ENCODE data around the gene CERS6.
"Not testable (repeated sequence)": the region's sequence is repeated elsewhere in the genome, so short reads cannot be mapped to it uniquely, and the experiment has no call there.

Gene CERS6

DNA sequence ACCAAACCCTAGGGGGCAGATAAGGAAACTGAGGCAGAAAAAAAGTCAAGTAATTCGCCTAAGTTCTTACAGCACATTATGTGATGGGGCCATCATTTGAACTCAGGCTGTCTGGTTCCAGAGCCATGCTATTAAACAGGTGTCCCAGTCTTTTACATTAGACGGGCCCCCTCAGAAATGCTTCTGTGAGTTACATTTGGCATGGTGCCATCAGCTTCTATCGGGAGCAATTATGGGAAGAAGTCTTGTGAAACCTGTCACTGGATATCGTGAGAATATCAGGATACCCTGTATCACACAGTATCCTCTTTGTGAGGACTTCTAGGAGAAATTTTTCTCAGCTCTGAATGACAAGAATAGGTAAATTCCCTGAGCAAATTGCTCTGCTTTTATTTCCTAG, 202.6 kb downstream of the CERS6 start:
- TF ChIP-seq, protein P1, sequence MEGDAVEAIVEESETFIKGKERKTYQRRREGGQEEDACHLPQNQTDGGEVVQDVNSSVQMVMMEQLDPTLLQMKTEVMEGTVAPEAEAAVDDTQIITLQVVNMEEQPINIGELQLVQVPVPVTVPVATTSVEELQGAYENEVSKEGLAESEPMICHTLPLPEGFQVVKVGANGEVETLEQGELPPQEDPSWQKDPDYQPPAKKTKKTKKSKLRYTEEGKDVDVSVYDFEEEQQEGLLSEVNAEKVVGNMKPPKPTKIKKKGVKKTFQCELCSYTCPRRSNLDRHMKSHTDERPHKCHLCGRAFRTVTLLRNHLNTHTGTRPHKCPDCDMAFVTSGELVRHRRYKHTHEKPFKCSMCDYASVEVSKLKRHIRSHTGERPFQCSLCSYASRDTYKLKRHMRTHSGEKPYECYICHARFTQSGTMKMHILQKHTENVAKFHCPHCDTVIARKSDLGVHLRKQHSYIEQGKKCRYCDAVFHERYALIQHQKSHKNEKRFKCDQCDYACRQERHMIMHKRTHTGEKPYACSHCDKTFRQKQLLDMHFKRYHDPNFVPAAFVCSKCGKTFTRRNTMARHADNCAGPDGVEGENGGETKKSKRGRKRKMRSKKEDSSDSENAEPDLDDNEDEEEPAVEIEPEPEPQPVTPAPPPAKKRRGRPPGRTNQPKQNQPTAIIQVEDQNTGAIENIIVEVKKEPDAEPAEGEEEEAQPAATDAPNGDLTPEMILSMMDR (conservative IDR thresholded peaks at IDR 0.05; ENCODE audit: low read depth, low read length) = no peak
- DNase-seq (ENCODE audit: low read depth) = no peak
- no peak overlapping the region for H3K4me3 ChIP-seq (ENCODE audit: low read depth, low read length)

DNA sequence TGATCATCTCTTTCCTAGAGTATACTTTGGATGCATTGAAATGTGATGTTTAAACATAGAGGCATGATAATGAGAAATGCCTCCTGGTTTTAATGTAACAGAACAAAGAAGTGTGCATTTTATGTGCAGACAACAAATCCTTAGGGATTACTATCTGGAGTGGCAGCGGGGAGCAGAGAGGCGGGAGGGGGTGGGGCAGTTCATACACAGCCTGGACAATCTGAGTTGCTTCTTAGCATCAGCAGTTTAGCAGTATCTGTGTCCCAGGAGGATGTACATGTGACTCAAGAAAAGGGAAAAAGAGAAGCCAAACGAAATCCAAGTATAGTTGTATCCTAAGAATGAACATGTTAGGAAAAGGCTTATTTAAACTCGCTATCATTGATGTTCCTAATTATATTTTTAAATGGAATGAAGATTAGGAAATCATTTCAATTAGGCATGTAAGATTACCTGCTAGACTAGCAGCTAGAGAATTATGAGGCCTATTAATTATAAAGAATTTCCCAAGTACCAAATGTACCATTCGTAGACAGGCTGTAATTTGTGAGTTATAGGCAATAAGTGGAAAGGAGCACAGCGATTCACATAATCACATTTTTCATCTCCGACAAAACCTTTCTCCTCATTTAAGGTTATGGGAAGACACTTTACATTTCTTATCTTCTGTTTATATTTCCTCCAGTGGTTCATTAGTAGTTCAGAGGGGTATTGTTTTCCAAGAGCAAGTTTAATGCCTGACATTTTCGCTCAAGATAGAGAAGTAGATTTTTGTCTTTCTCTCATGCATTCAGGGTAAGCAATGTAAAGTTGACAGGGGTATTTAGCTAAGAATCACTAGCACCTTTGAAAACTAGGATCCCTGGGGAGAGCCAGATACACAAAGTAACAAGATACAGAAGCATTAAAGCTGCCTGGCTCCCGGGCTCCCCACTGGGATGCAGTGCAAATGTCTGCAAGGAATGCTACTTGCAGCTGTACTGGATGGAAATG, 205.1 kb downstream of the CERS6 start:
- TF ChIP-seq, protein P1 (conservative IDR thresholded peaks at IDR 0.05; ENCODE audit: low read depth, low read length) = peak; percentile 13
- H3K4me3 ChIP-seq (ENCODE audit: low read depth, low read length) = no peak overlapping the region
- DNase-seq (ENCODE audit: low read depth) = peak; percentile 80

DNA sequence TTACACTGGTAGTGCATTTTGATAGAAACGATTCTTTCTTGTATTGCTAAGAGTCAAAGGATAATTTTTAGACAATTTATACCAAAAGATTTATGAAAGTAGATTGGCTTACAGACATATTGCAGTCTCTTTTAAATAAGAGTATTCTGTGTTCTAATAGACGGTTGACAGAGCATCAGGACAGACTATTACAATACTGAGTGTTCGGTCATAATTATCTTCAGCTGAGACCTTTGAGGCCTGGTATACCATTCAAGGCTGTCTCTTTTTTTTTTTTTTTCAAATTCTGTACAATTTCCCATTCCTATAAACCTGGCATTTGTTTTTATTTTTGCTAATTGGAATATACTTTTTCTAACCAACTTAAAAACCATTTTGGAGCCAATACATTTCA, 205.8 kb downstream of the CERS6 start:
- TF ChIP-seq, protein P1 (conservative IDR thresholded peaks at IDR 0.05; ENCODE audit: low read depth, low read length) = no peak
- no peak for DNase-seq (ENCODE audit: low read depth)
- H3K4me3 ChIP-seq (ENCODE audit: low read depth, low read length) = no peak overlapping the region

DNA sequence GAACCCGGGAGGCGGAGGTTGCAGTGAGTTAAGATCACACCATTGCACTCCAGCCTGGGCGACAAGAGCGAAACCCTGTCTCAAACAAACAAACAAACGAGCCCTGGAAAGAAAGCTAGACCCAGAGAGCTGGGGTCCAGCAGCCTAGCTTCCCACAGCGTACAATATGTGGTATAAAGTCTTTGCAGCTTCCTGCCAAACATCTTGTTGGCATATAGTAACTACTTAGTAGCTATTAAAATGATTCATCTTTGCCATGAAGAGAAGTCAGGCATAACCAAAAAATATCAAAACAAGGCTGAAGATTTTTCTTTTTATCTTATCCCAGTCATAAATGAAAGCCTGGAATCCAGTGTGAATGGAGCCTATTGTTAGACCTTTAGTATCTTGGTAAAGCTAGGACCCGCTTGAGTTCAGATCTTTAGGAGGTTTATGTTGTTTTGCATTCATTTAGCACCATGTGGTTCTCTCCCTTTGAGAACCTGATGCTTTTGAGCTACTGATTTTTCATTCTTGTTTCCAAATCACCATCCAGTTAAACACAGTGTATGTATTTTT, 206.7 kb downstream of the CERS6 start:
- no peak for DNase-seq (ENCODE audit: low read depth)
- H3K4me3 ChIP-seq (ENCODE audit: low read depth, low read length) = no peak overlapping the region

DNA sequence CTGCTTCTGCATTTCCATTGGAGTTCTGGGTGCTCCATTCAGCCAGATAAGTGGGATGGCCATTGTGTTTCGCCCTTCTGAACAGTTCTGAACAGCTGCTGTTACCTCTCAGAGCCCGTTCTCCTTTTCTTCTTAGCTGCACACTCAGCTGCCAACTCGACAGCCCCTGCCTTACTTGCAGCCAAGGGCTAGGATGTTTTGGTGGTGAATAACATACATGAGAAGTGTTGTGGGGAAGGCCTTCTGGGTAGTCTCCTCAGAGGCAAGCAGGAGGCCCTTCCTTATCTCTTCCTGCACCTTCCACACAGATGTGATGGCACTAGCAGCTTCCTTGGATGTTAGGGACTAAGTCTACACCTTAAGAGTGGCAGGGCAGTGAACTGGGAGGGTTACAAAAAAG, 207.9 kb downstream of the CERS6 start:
- H3K4me3 ChIP-seq (ENCODE audit: low read depth, low read length) = no peak overlapping the region
- TF ChIP-seq, protein P1 (conservative IDR thresholded peaks at IDR 0.05; ENCODE audit: low read depth, low read length) = no peak
- peak; percentile 36 for DNase-seq (ENCODE audit: low read depth)

More for the DNA sequence above, 206.7 kb downstream of the CERS6 start:
- TF ChIP-seq, protein P1 (conservative IDR thresholded peaks at IDR 0.05; ENCODE audit: low read depth, low read length) = no peak

DNA sequence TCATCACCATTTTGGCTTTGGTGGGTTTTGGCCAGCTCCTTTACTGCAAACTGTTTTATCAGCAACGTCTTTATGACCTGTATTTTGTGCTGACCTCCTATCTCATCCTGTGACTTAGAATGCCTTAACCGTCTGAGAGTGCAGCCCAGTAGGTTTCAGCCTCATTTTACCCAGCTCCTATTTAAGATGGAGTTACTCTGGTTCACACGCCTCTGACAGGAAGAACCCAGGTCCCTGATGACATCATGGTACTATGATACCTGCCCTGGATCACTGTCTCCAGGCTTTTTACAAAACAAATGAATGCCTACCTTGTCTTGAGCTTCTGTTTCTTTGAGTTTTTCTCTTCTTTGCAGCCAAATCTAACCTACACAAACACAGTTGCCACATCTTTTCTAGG, 208.6 kb downstream of the CERS6 start:
- H3K4me3 ChIP-seq (ENCODE audit: low read depth, low read length); DNase-seq (ENCODE audit: low read depth): not testable (repeated sequence)

DNA sequence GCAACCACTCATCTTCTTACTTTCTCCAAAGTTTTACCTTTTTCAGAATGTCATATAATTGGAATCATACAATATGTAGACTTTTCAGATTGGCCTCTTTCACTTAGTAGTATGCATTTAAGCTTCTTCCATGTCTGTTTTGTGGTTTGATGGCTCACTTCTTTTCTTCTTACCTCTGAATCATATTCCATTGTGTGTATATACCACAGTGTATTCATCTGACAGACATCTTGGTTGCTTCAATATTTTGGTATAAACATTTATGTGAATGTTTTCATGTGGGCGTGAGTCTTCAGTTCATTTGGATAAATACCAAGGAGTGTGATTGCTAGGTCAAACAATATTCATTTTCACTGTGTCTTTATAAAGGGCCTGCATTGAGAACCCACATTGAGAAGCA, 210.3 kb downstream of the CERS6 start:
- no peak overlapping the region for H3K4me3 ChIP-seq (ENCODE audit: low read depth, low read length)
- TF ChIP-seq, protein P1 (conservative IDR thresholded peaks at IDR 0.05; ENCODE audit: low read depth, low read length) = no peak
- DNase-seq (ENCODE audit: low read depth) = no peak

All from choroid plexus epithelial cell (primary cell).